A673 (cell line): ENCODE results near the gene ACTR5. TPM values are rescaled to one million over a fixed set of nuclear protein-coding genes. Genes with fewer than 3 reads are reported as not detected.

Source experiments
- BruUV-seq: library from RNA; stranded (reverse); fragments of 400-500 nt; replicated peaks from 2 replicates; lab custom pipeline; 2021; lab: Mats Ljungman, UMichigan
- CTCF ChIA-PET: fragments of 300-600 bp; sonication (Branson Sonifier 250); formaldehyde crosslinking; loops from one replicate; lab custom pipeline; 2022; ENCODE audit warnings: antibody characterized with exemption; lab: Charles Lee
- POLR2A ChIA-PET: fragments of 300-600 bp; sonication (Branson Sonifier 250); formaldehyde crosslinking; loops from one replicate; lab custom pipeline; 2022; ENCODE audit warnings: antibody characterized with exemption; ENCODE audit not compliant: low non-redundant PET; lab: Charles Lee
- DNase-seq: peaks from one replicate; pipeline ENCODE4 v3.0.0-alpha.2; 2015; ENCODE audit warnings: low spot score
- H3K27ac ChIP-seq: fragments of 200-600 bp; sonication (generic); 2 replicates; pipeline ENCODE4 v1.5.1; 2016; ENCODE audit warnings: mixed run types, low read depth, mild to moderate bottlenecking, mixed read lengths, antibody characterized with exemption, low read length; ENCODE audit not compliant: poor library complexity, severe bottlenecking
- H3K27me3 ChIP-seq: fragments of 200-600 bp; sonication (generic); replicated peaks from 2 replicates; pipeline ENCODE4 v1.6.1; 2017; ENCODE audit warnings: mixed run types, low read depth, mild to moderate bottlenecking, mixed read lengths, antibody characterized with exemption, low read length; ENCODE audit not compliant: insufficient read depth, poor library complexity
- H3K36me3 ChIP-seq: fragments of 200-600 bp; sonication (generic); 2 replicates; pipeline ENCODE4 v1.6.1; 2016; ENCODE audit warnings: mixed run types, mild to moderate bottlenecking, mixed read lengths, antibody characterized with exemption, low read length; ENCODE audit not compliant: insufficient read depth, poor library complexity, severe bottlenecking
- H3K4me1 ChIP-seq: fragments of 200-600 bp; sonication (generic); 2 replicates; pipeline ENCODE4 v1.6.1; 2017; ENCODE audit warnings: mixed run types, mild to moderate bottlenecking, mixed read lengths, antibody characterized with exemption, low read length; ENCODE audit not compliant: insufficient read depth, poor library complexity, severe bottlenecking
- H3K4me3 ChIP-seq: fragments of 200-600 bp; sonication (generic); 2 replicates; pipeline ENCODE4 v1.5.1; 2016; ENCODE audit warnings: low read depth, mixed run types, mild to moderate bottlenecking, mixed read lengths, low read length; ENCODE audit not compliant: poor library complexity, severe bottlenecking
- H3K9me3 ChIP-seq: fragments of 200-600 bp; sonication (generic); 2 replicates; pipeline ENCODE4 v1.6.1; 2016; ENCODE audit warnings: mixed run types, low read depth, mild to moderate bottlenecking, mixed read lengths, antibody characterized with exemption, low read length; ENCODE audit not compliant: poor library complexity, severe bottlenecking
- CTCF ChIP-seq: fragments of 300-800, 200-600 bp; sonication (generic); conservative IDR thresholded peaks from 2 replicates; pipeline ENCODE4 v1.5.1; 2017; ENCODE audit warnings: low read depth, mild to moderate bottlenecking, antibody characterized with exemption, low read length, moderate library complexity, mixed read lengths
- EZH2 ChIP-seq: fragments of 200-600 bp; sonication (generic); IDR thresholded peaks from 2 replicates; pipeline ENCODE4 v1.6.1; 2017; ENCODE audit warnings: borderline replicate concordance, low read depth, mild to moderate bottlenecking, mixed read lengths, antibody characterized with exemption, low read length; ENCODE audit not compliant: poor library complexity, severe bottlenecking
- intact Hi-C: fragments of 100-400 bp; cut with micrococcal nuclease; formaldehyde crosslinking; loops from one replicate; pipeline ENCODE4 v1.10.0; 2022; ENCODE audit not compliant: unreplicated experiment
- total RNA-seq: library from RNA; stranded (reverse); gene quantifications from 2 replicates; pipeline ENCODE4 v1.2.3, GENCODE V29; 2021

The ACTR5 gene
- total RNA-seq, 1 experiment from 2014 or later = 11.5 TPM

DNA sequence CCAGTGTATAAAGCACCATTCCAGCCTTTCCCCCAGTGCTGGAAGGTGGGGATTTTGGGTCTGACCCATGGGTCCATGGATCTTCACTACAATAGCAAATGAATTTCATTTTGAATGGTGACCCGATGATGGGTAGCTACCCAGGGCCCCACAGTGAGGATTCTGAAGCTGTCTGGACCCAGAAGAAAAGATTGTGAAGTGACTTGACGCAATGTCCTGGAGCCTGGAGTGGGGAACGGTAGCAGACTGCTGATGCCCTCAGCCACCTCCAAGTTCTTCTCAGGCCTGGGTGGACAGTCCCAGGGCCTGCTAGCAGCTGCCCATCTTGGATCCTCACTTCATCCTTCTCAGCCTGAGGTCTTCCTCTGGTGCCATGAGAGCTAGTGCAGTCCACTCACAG, 47.3 kb upstream of the ACTR5 start:
- Histone ChIP-seq H3K4me1 (no peaks in the 10 kb centered on the region), H3K9me3 (no peaks in the 10 kb centered on the region), H3K27me3 (peaks cover 65% of the 10 kb centered on the region), H3K27ac (no peak overlapping the region), H3K36me3 (no peaks in the 10 kb centered on the region), H3K4me3 (no peak overlapping the region)
- ChIA-PET CTCF (no interaction called here), POLR2A (no interaction called here)
- no peak for TF ChIP-seq CTCF
- TF ChIP-seq EZH2 = no peak
- no TSS peak for BruUV-seq
- no peak for DNase-seq
- intact Hi-C loops = no loop called here

DNA sequence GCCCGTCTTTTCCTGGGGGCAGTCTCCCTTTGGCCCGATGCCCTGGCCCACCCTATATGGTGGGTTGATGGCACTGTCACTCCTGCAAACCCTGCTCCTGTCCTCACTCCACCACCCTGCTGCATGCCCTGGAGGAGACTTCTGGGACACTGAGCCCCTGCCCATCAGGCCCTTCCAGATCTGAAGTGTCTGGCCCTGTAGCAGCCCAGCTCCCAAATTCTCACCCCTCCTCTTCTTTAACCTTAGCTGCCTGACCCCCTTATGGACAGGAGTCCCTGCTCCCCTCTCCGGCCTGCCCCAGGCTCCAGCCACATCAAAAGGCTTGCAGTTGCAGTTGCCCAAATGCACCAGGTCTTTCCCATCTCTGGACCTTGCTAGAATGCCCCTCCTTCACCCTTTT, 44.7 kb upstream of the ACTR5 start:
- no peaks in the 10 kb centered on the region for H3K9me3 ChIP-seq
- H3K27me3 ChIP-seq = peaks cover 57% of the 10 kb centered on the region
- DNase-seq = no peak
- no peak overlapping the region for H3K4me3 ChIP-seq
- H3K36me3 ChIP-seq = no peaks in the 10 kb centered on the region
- intact Hi-C loops = no loop called here
- TF ChIP-seq EZH2 (no peak), CTCF (no peak)
- H3K4me1 ChIP-seq = no peaks in the 10 kb centered on the region
- no peak overlapping the region for H3K27ac ChIP-seq
- ChIA-PET POLR2A (no interaction called here), CTCF (no interaction called here)
- BruUV-seq = no TSS peak

DNA sequence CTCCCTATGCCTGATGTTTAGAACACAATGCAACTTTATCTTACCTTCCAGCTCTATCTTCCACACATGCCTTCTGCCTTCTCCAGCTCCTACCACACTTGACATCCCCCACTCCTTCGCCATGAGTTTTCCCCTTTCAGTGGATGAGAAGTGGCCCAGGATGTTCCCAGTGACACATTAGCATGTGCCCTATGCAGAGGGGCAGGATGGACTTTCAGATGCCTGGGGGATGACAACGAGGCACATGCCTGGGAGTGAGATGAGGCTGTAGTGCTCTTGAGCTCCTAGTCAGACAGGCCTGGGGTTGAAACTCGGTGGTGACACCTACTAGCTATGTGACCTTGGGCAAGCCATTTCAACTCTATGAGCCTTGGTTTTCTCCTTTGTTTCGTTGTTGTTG, 44.1 kb upstream of the ACTR5 start:
- peaks cover 60% of the 10 kb centered on the region for H3K27me3 ChIP-seq
- BruUV-seq = no TSS peak
- ChIA-PET POLR2A (no interaction called here), CTCF (no interaction called here)
- no peaks in the 10 kb centered on the region for H3K9me3 ChIP-seq
- no peak for TF ChIP-seq CTCF
- TF ChIP-seq EZH2 = no peak
- H3K36me3 ChIP-seq = no peaks in the 10 kb centered on the region
- no peaks in the 10 kb centered on the region for H3K4me1 ChIP-seq
- intact Hi-C loops = no loop called here
- H3K27ac ChIP-seq = no peak overlapping the region
- DNase-seq = no peak
- H3K4me3 ChIP-seq = no peak overlapping the region
